ENCODE results near the gene SLC1A5.

Gene SLC1A5

DNA sequence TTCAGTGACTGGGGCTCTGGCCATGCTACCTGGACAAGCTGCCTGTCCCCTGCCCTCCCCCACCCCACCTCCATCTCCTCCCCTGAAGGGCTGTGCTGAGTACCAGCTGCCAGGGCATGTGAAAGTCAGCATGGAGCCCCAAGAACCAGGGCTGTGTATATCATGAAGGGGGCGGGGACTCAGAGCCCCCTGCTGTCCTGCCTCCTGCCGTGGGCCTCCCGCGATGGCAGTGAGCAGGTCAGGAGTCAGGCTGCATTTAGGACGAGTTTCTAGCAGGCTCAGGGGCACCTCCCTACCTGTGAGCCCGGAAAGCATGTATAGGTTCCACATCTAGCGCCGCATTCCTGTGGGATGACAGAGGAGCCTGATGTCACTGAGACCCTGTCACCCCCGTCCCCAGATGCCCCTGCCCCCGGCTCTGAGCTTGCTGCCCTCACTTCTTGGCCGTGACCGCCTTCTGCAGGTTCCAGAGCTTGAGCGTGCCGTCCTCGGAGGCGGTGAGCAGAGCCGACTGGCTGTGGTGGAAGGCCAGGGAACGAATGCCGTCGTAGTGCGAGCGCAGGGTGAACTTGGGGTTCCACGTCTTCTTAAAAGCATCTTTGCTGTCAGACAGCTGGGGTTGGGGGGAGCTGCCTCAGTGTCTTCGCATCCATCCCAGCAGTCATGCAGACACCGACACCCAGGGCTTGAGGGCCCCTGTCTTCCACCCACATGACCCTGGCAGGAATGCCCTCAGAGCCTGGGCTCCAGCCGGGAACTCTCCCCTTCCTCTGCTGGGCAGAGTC, 63.2 kb downstream of the SLC1A5 start:
- DNase-seq (ENCODE audit: low spot score) = no peak
